Uterus (tissue), 2 donors: ENCODE measurements around the gene COA6.

Experiments used
- CTCF ChIP-seq, 4 experiments: fragments of 200-600 bp in 2 of 4; fragments of 450-650 bp in 2 of 4; sonication (generic) in 2 of 4; IDR thresholded peaks; one replicate each; pipeline ENCODE4 v1.5.1; 2016 to 2019; ENCODE audit warnings: antibody characterized with exemption in 4 of 4, mild to moderate bottlenecking in 2 of 4, moderate library complexity in 1 of 4
- POLR2A ChIP-seq, 2 donors: fragments of 450-650 bp; IDR thresholded peaks; one replicate each; pipeline ENCODE4 v1.6.1; 2016; ENCODE audit warnings: antibody characterized with exemption in 2 of 2, mild to moderate bottlenecking in 1 of 2, moderate library complexity in 1 of 2

GRCh38 chr1:234401658-234402057 is 28.4 kb downstream of the COA6 start:
- no peak for TF ChIP-seq POLR2A (IDR thresholded peaks at IDR 0.05)
- no peak for TF ChIP-seq CTCF (IDR thresholded peaks at IDR 0.05)
